Hepatocyte (in vitro differentiated cells): ENCODE measurements around the gene PRKAG2. TPM values are rescaled to one million over a fixed set of nuclear protein-coding genes. Genes with fewer than 3 reads are reported as not detected.

Experiments used
- DNase-seq: peaks from one replicate; pipeline ENCODE4 v3.0.0-alpha.2; 2016; ENCODE audit warnings: low spot score
- H2AFZ ChIP-seq: fragments of 200-600 bp; sonication (generic); 2 replicates; pipeline ENCODE4 v1.6.0; 2016; ENCODE audit warnings: antibody characterized with exemption, mild to moderate bottlenecking
- H3K27ac ChIP-seq: fragments of 200-600 bp; sonication (generic); 2 replicates; pipeline ENCODE4 v1.5.1; 2016; ENCODE audit warnings: mild to moderate bottlenecking
- H3K27me3 ChIP-seq: fragments of 200-600 bp; sonication (generic); 2 replicates; pipeline ENCODE4 v1.6.1; 2016
- H3K36me3 ChIP-seq: fragments of 200-600 bp; sonication (generic); replicated peaks from 2 replicates; pipeline ENCODE4 v1.5.1; 2016; ENCODE audit warnings: low read depth; ENCODE audit not compliant: insufficient read depth
- H3K4me1 ChIP-seq: fragments of 200-600 bp; sonication (generic); 2 replicates; pipeline ENCODE4 v1.5.1; 2016; ENCODE audit warnings: mild to moderate bottlenecking, moderate library complexity; ENCODE audit not compliant: insufficient read depth
- H3K4me2 ChIP-seq: fragments of 200-600 bp; sonication (generic); 2 replicates; pipeline ENCODE4 v1.6.0; 2016
- H3K4me3 ChIP-seq: fragments of 200-600 bp; sonication (generic); 2 replicates; pipeline ENCODE4 v1.5.1; 2016; ENCODE audit warnings: mild to moderate bottlenecking
- H3K79me2 ChIP-seq: fragments of 200-600 bp; sonication (generic); 2 replicates; pipeline ENCODE4 v1.6.0; 2017; ENCODE audit warnings: mild to moderate bottlenecking
- H3K9me2 ChIP-seq: fragments of 200-600 bp; sonication (generic); replicated peaks from 2 replicates; pipeline ENCODE4 v1.6.0; 2017; ENCODE audit warnings: mild to moderate bottlenecking; ENCODE audit not compliant: insufficient read depth
- H3K9me3 ChIP-seq: fragments of 200-600 bp; sonication (generic); 2 replicates; pipeline ENCODE4 v1.5.1; 2016; ENCODE audit warnings: low read depth, mild to moderate bottlenecking
- H4K20me1 ChIP-seq: fragments of 200-600 bp; sonication (generic); 2 replicates; pipeline ENCODE4 v1.6.0; 2016; ENCODE audit warnings: mild to moderate bottlenecking; ENCODE audit not compliant: insufficient read depth, poor library complexity, severe bottlenecking
- CTCF ChIP-seq: fragments of 200-600 bp; sonication (generic); IDR thresholded peaks from 2 replicates; pipeline ENCODE4 v1.5.1; 2016; ENCODE audit warnings: antibody characterized with exemption, mild to moderate bottlenecking; ENCODE audit not compliant: poor library complexity
- EZH2 ChIP-seq: fragments of 200-600 bp; sonication (generic); IDR thresholded peaks from 2 replicates; pipeline ENCODE4 v1.6.1; 2016; ENCODE audit warnings: antibody characterized with exemption, mild to moderate bottlenecking, borderline replicate concordance
- EZH2phosphoT487 ChIP-seq: fragments of 200-600 bp; sonication (generic); IDR thresholded peaks from one replicate; pipeline ENCODE4 v1.6.1; 2018; ENCODE audit warnings: antibody characterized with exemption, mild to moderate bottlenecking, low read depth, moderate library complexity; ENCODE audit not compliant: unreplicated experiment, severe bottlenecking
- WGBS: methylation state at CpG from one replicate; pipeline ENCODE4 v1.1.6; 2016; ENCODE audit warnings: low lambda C conversion rate; ENCODE audit errors: missing lambda C conversion rate; 5-methylcytosine and 5-hydroxymethylcytosine counted together
- polyA plus RNA-seq: library from polyadenylated mRNA; unstranded; fragments of >200 nt; fragmentation: Nextera tagmentation; extraction: Ambion mirVana; gene quantifications from 2 replicates; pipeline ENCODE4 v1.2.1, GENCODE V29; 2016
- total RNA-seq: library from RNA; depleted of rRNA; stranded (reverse); fragments of >200 nt; gene quantifications from 2 replicates; pipeline ENCODE4 v1.2.3, GENCODE V29; 2014

The PRKAG2 gene
- total and polyA plus RNA-seq, 2 experiments from 2014 or later: 17.8 to 23.4 TPM

- no peak overlapping the region for H3K27ac ChIP-seq
- H3K9me3 ChIP-seq: no peaks in the 10 kb centered on the region
- no peak for DNase-seq
- H3K36me3 ChIP-seq: no peaks in the 10 kb centered on the region
- H3K79me2 ChIP-seq: no peaks in the 10 kb centered on the region
- H2AFZ ChIP-seq: no peak overlapping the region
- no peaks in the 10 kb centered on the region for H4K20me1 ChIP-seq
- H3K4me2 ChIP-seq: no peak overlapping the region
- TF ChIP-seq EZH2 (no peak), EZH2phosphoT487 (no peak), CTCF (no peak)
- no peaks in the 10 kb centered on the region for H3K4me1 ChIP-seq
- no peak overlapping the region for H3K4me3 ChIP-seq
- H3K9me2 ChIP-seq: no peaks in the 10 kb centered on the region
- no peaks in the 10 kb centered on the region for H3K27me3 ChIP-seq
- WGBS: 62% methylated on average over 7 of the region's 7 CpGs
Measured at GRCh38 chr7:151891182-151891581, 14.3 kb upstream of the PRKAG2 start.

GRCh38 chr7:151890355-151891004 lies 13.6 kb upstream of the PRKAG2 start:
- Histone ChIP-seq H3K9me3 (no peaks in the 10 kb centered on the region), H4K20me1 (no peaks in the 10 kb centered on the region), H3K36me3 (no peaks in the 10 kb centered on the region), H3K4me2 (no peak overlapping the region), H2AFZ (no peak overlapping the region), H3K4me1 (no peaks in the 10 kb centered on the region), H3K79me2 (no peaks in the 10 kb centered on the region), H3K27me3 (no peaks in the 10 kb centered on the region), H3K9me2 (no peaks in the 10 kb centered on the region), H3K4me3 (no peak overlapping the region), H3K27ac (no peak overlapping the region)
- 79% methylated on average over 12 of the region's 12 CpGs for WGBS
- no peak for DNase-seq
- TF ChIP-seq EZH2 (no peak), CTCF (no peak), EZH2phosphoT487 (no peak)

GRCh38 chr7:151889406-151890354 lies 12.8 kb upstream of the PRKAG2 start:
- Histone ChIP-seq H3K27me3 (no peaks in the 10 kb centered on the region), H3K9me2 (no peaks in the 10 kb centered on the region), H3K4me3 (no peak overlapping the region), H3K9me3 (no peaks in the 10 kb centered on the region), H3K36me3 (no peaks in the 10 kb centered on the region), H3K27ac (no peak overlapping the region), H3K79me2 (no peaks in the 10 kb centered on the region), H2AFZ (no peak overlapping the region), H4K20me1 (no peaks in the 10 kb centered on the region), H3K4me2 (no peak overlapping the region), H3K4me1 (no peaks in the 10 kb centered on the region)
- DNase-seq: no peak
- no peak for TF ChIP-seq EZH2
- TF ChIP-seq CTCF: no peak
- TF ChIP-seq EZH2phosphoT487: no peak
- WGBS: 93% methylated on average over 21 of the region's 21 CpGs
